Mammary epithelial cell (primary cell): ENCODE data around the gene TRPC5OS.

Source experiments
- EZH2 ChIP-seq: IDR thresholded peaks from 2 replicates; pipeline ENCODE4 v1.6.1; 2012; ENCODE audit warnings: low read length, inconsistent platforms, borderline replicate concordance
- TF ChIP-seq, protein P1 (sequence below), 2 donors: IDR thresholded peaks in 1 of 2; conservative IDR thresholded peaks in 1 of 2; 2 replicates each; pipeline ENCODE4 v1.5.1; 2011 to 2012; ENCODE audit warnings: inconsistent platforms in 2 of 2, low read length in 2 of 2, mild to moderate bottlenecking in 2 of 2, control low read depth in 1 of 2, low read depth in 1 of 2; ENCODE audit not compliant: insufficient read depth in 1 of 2; ENCODE audit errors: extremely low read depth in 1 of 2

DNA sequence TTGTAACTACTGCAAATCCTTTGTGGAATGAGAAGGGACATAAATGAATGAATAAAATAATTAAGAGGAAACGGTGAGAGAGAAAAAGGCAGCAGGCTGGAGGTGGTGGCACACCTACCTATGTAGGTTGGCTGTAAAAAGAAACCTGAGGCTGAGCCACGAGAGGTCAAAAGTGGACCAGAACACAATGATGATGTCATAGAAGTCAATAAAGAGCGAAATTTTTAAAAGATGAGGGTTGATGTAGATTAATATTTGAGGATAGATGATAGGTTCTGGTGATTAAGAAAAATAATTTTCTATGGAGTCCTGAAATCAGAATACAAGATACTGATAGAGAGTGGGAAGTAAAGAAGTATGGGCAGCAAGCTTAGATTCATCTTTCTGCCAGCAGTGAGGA lies 1.7 kb downstream of the TRPC5OS start:
- TF ChIP-seq, protein P1, sequence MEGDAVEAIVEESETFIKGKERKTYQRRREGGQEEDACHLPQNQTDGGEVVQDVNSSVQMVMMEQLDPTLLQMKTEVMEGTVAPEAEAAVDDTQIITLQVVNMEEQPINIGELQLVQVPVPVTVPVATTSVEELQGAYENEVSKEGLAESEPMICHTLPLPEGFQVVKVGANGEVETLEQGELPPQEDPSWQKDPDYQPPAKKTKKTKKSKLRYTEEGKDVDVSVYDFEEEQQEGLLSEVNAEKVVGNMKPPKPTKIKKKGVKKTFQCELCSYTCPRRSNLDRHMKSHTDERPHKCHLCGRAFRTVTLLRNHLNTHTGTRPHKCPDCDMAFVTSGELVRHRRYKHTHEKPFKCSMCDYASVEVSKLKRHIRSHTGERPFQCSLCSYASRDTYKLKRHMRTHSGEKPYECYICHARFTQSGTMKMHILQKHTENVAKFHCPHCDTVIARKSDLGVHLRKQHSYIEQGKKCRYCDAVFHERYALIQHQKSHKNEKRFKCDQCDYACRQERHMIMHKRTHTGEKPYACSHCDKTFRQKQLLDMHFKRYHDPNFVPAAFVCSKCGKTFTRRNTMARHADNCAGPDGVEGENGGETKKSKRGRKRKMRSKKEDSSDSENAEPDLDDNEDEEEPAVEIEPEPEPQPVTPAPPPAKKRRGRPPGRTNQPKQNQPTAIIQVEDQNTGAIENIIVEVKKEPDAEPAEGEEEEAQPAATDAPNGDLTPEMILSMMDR (conservative IDR thresholded peaks at IDR 0.05 in 1 of 2, IDR thresholded peaks at IDR 0.05 in 1 of 2; ENCODE audit: extremely low read depth in 1 of 2, insufficient read depth in 1 of 2, low read depth in 1 of 2, low read length in 2 of 2) = no peak
- TF ChIP-seq EZH2 = no peak
